ENCODE data around the gene RFC4. TPM values are rescaled to one million over a fixed set of nuclear protein-coding genes. Genes with fewer than 3 reads are reported as not detected.

RFC4 gene
- total and polyA plus RNA-seq, 9 of the 15 experiments (the other 6 are each of a cell fraction or from before 2014, with no cell fraction given), result 105 to 227 (median 180) TPM

GRCh38 chr3:186845756-186846155 is 39.5 kb upstream of the RFC4 start:
- Histone ChIP-seq H3K4me3 (no peak overlapping the region), H3K9me1 (ENCODE audit: control insufficient read depth, insufficient read depth, low read length) (no peaks in the 10 kb centered on the region), H3K27me3 (ENCODE audit: control insufficient read depth in 2 of 2, insufficient read depth in 2 of 2, low read length in 2 of 2) (no peaks in the 10 kb centered on the region), H3K36me3 (ENCODE audit: control insufficient read depth, insufficient read depth, low read length) (no peaks in the 10 kb centered on the region), H3K9ac (ENCODE audit: insufficient read depth in 1 of 2, low read depth in 2 of 2, low read length in 2 of 2) (no peak overlapping the region), H3K4me1 (replicated peaks in 1 of 2; ENCODE audit: control insufficient read depth in 2 of 2, insufficient read depth in 2 of 2, low read length in 2 of 2) (no peaks in the 10 kb centered on the region; a peak in 1 of 5 replicates), H2AFZ (ENCODE audit: low read depth, low read length) (peak overlapping the region; percentile 22; the same call in 1 of the 2 replicates), H3K27ac (ENCODE audit: extremely low read depth, low read depth, low read length) (no peak overlapping the region), H3K79me2 (ENCODE audit: control insufficient read depth, insufficient read depth, low read length) (no peaks in the 10 kb centered on the region), H3K4me2 (ENCODE audit: insufficient read depth, low read length) (no peak overlapping the region), H3K9me3 (replicated peaks; ENCODE audit: control insufficient read depth, insufficient read depth, low read depth, low read length) (no peaks in the 10 kb centered on the region), H4K20me1 (replicated peaks; ENCODE audit: control insufficient read depth, insufficient read depth, low read length) (no peaks in the 10 kb centered on the region)
- TF ChIP-seq CCNT2 (IDR thresholded peaks at IDR 0.05; ENCODE audit: borderline replicate concordance, extremely low read depth, insufficient read length, low read depth, low read length) (no peak), TAF9B (IDR thresholded peaks at IDR 0.05; ENCODE audit: partially characterized antibody) (no peak)
- TF ChIP-seq, protein P1, sequence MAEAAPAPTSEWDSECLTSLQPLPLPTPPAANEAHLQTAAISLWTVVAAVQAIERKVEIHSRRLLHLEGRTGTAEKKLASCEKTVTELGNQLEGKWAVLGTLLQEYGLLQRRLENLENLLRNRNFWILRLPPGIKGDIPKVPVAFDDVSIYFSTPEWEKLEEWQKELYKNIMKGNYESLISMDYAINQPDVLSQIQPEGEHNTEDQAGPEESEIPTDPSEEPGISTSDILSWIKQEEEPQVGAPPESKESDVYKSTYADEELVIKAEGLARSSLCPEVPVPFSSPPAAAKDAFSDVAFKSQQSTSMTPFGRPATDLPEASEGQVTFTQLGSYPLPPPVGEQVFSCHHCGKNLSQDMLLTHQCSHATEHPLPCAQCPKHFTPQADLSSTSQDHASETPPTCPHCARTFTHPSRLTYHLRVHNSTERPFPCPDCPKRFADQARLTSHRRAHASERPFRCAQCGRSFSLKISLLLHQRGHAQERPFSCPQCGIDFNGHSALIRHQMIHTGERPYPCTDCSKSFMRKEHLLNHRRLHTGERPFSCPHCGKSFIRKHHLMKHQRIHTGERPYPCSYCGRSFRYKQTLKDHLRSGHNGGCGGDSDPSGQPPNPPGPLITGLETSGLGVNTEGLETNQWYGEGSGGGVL (CRISPR knock-in tag; IDR thresholded peaks at IDR 0.05), result no peak
- no TSS peak for BruUV-seq (replicated peaks)
- ATAC-seq (no peak), FAIRE-seq (no peak), DNase-seq (ENCODE audit: extremely low read depth in 1 of 4, low spot score in 3 of 4) (no peak)
- intact Hi-C loops (cut with micrococcal nuclease), result no loop called here
- in situ Hi-C loops (cut with MboI), result loop anchor here (5.0 to 10.0 kb wide), 2 partner anchors 87 to 319 kb away; partner anchors contain the start of gene ST6GAL1
- POLR2A ChIA-PET, result no interaction called here
- 56% methylated on average over 10 of the region's 10 CpGs for WGBS (ENCODE audit: insufficient coverage, low coverage, missing lambda C conversion rate)
- CTCF ChIA-PET (ENCODE audit: low intra/inter-chr PET ratio), result no interaction called here

DNA sequence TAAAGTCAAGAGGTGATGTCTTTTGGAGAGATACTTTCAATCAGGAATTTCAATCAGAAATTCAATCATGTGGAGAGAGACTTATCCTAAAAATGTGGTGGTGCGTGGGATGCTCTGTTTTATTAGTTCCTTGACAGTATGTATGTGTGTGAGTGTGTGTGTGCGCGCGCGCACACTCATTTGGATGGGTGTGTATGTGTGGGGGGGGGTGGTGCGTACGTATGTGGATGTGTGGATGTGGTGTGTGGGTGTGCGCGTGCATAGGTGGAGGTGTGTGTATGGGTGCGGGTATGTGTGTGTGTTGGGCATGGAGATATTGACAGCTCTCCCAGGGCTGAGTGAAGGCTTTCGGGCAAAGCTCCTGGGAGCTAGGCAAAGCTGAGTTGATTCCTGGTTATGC is 38.6 kb upstream of the RFC4 start:
- TF ChIP-seq ETV1 (tag; conservative IDR thresholded peaks at IDR 0.05; ENCODE audit: low read depth) (no peak), WHSC1 (IDR thresholded peaks at IDR 0.05; ENCODE audit: low read length) (no peak), ZC3H4 (CRISPR knock-in tag; IDR thresholded peaks at IDR 0.05; ENCODE audit: borderline replicate concordance) (no peak), FOXJ3 (CRISPR knock-in tag; IDR thresholded peaks at IDR 0.05) (no peak), NFRKB (IDR thresholded peaks at IDR 0.05; ENCODE audit: low read depth) (no peak), HDAC1 (IDR thresholded peaks at IDR 0.05) (no peak), NCOR1 (IDR thresholded peaks at IDR 0.05) (no peak), ZBTB8A (IDR thresholded peaks at IDR 0.05; ENCODE audit: partially characterized antibody) (no peak), POU5F1 (IDR thresholded peaks at IDR 0.05; ENCODE audit: borderline replicate concordance, low read depth, low read length, partially characterized antibody) (no peak)
- FAIRE-seq (no peak), ATAC-seq (no peak), DNase-seq (ENCODE audit: extremely low read depth in 1 of 4, low spot score in 3 of 4) (no peak)
- Histone ChIP-seq H3K27ac (ENCODE audit: extremely low read depth, low read depth, low read length) (no peak overlapping the region), H2AFZ (ENCODE audit: low read depth, low read length) (no peak overlapping the region), H3K9me3 (replicated peaks; ENCODE audit: control insufficient read depth, insufficient read depth, low read depth, low read length) (no peaks in the 10 kb centered on the region), H3K4me1 (replicated peaks in 1 of 2; ENCODE audit: control insufficient read depth in 2 of 2, insufficient read depth in 2 of 2, low read length in 2 of 2) (no peaks in the 10 kb centered on the region; a peak in 1 of 5 replicates), H3K4me2 (ENCODE audit: insufficient read depth, low read length) (no peak overlapping the region), H3K9ac (ENCODE audit: insufficient read depth in 1 of 2, low read depth in 2 of 2, low read length in 2 of 2) (no peak overlapping the region), H4K20me1 (replicated peaks; ENCODE audit: control insufficient read depth, insufficient read depth, low read length) (no peaks in the 10 kb centered on the region), H3K36me3 (ENCODE audit: control insufficient read depth, insufficient read depth, low read length) (no peaks in the 10 kb centered on the region), H3K79me2 (ENCODE audit: control insufficient read depth, insufficient read depth, low read length) (no peaks in the 10 kb centered on the region), H3K27me3 (ENCODE audit: control insufficient read depth in 2 of 2, insufficient read depth in 2 of 2, low read length in 2 of 2) (no peaks in the 10 kb centered on the region), H3K4me3 (no peak overlapping the region), H3K9me1 (ENCODE audit: control insufficient read depth, insufficient read depth, low read length) (no peaks in the 10 kb centered on the region)
- ChIA-PET CTCF (ENCODE audit: low intra/inter-chr PET ratio) (no interaction called here), POLR2A (no interaction called here)
- intact Hi-C loops (cut with micrococcal nuclease), result no loop called here
- no TSS peak for BruUV-seq (replicated peaks)
- WGBS (ENCODE audit: insufficient coverage, low coverage, missing lambda C conversion rate), result 73% methylated on average over 10 of the region's 11 CpGs
- in situ Hi-C loops (cut with MboI), result loop anchor here (5.0 to 10.0 kb wide), 2 partner anchors 87 to 320 kb away; partner anchors contain the start of gene ST6GAL1

Measured in K562 (cell line).